HepG2 (cell line): Measurements from ENCODE around the gene ZNF800. TPM values are rescaled to one million over a fixed set of nuclear protein-coding genes. Genes with fewer than 3 reads are reported as not detected.

Experiments
- DMAP1 ChIP-seq: IDR thresholded peaks from 2 replicates; pipeline ENCODE4 v1.6.1; 2016
- ELF1 ChIP-seq: sonication (generic); formaldehyde crosslinking; IDR thresholded peaks from 2 replicates; pipeline ENCODE4 v1.4.0; 2020; ENCODE audit warnings: missing genetic modification reagents
- GMEB1 ChIP-seq: sonication (generic); formaldehyde crosslinking; IDR thresholded peaks from 2 replicates; pipeline ENCODE4 v1.5.1; 2020; ENCODE audit warnings: missing genetic modification reagents, mild to moderate bottlenecking, borderline replicate concordance
- IRX3 ChIP-seq: sonication (generic); formaldehyde crosslinking; IDR thresholded peaks from 2 replicates; pipeline ENCODE4 v1.8.1; 2023; ENCODE audit warnings: mild to moderate bottlenecking, low read depth, missing genetic modification reagents, borderline replicate concordance
- REST ChIP-seq, 2 experiments: IDR thresholded peaks; 2 replicates each; pipeline ENCODE4 v1.6.1; 2011 to 2012; ENCODE audit warnings: low read length in 2 of 2, borderline replicate concordance in 1 of 2, low read depth in 1 of 2, mild to moderate bottlenecking in 1 of 2, moderate library complexity in 1 of 2
- SMAD3 ChIP-seq: sonication (generic); formaldehyde crosslinking; IDR thresholded peaks from 2 replicates; pipeline ENCODE4 v1.4.0; 2020; ENCODE audit warnings: missing genetic modification reagents
- SMARCC2 ChIP-seq: fragments of 450-650 bp; IDR thresholded peaks from 2 replicates; pipeline ENCODE4 v1.6.1; 2017; ENCODE audit warnings: antibody characterized with exemption, mild to moderate bottlenecking
- ZBTB7B ChIP-seq: sonication (generic); formaldehyde crosslinking; IDR thresholded peaks from 2 replicates; pipeline ENCODE4 v1.4.0; 2020; ENCODE audit warnings: missing genetic modification reagents
- ZFY ChIP-seq: sonication (generic); formaldehyde crosslinking; IDR thresholded peaks from 2 replicates; pipeline ENCODE4 v1.4.0; 2020; ENCODE audit warnings: missing genetic modification reagents
- ZHX2 ChIP-seq, 2 experiments: sonication (generic) in 1 of 2; formaldehyde crosslinking in 1 of 2; IDR thresholded peaks; 2 replicates each; pipeline versions ENCODE4 v1.6.1 to v1.9.0; 2014 to 2022; ENCODE audit warnings: antibody characterized with exemption in 1 of 2, borderline replicate concordance in 1 of 2, inconsistent platforms in 1 of 2, low read depth in 1 of 2, missing genetic modification reagents in 1 of 2
- ZNF552 ChIP-seq: sonication (generic); formaldehyde crosslinking; IDR thresholded peaks from 2 replicates; pipeline ENCODE4 v1.9.0; 2022; ENCODE audit warnings: missing genetic modification reagents, mild to moderate bottlenecking, borderline replicate concordance
- polyA plus RNA-seq, 8 experiments: library from polyadenylated mRNA; depleted of rRNA in 3 of 8; stranded (reverse) in 7 of 8; unstranded in 1 of 8; fragments of >200 nt; fragmentation: Illumina TruSeq in 4 of 8; extraction: Trizol in 4 of 8; gene quantifications; 2 replicates each; pipeline versions ENCODE4 v1.2.1 to v1.2.3, GENCODE V29; 2011 to 2016; ENCODE audit warnings: low read depth in 4 of 8, missing spikeins in 1 of 8, mixed read lengths in 1 of 8; ENCODE audit not compliant: insufficient read depth in 1 of 8
- total RNA-seq, 5 experiments: library from RNA; depleted of rRNA; stranded (reverse); fragments of >200 nt; fragmentation: Illumina TruSeq; extraction: Trizol; gene quantifications; 2 replicates each; pipeline ENCODE4 v1.2.3, GENCODE V29; 2016; ENCODE audit warnings: low read depth in 1 of 5

The ZNF800 gene
- total and polyA plus RNA-seq, 2 of the 13 experiments (the other 11 are each of a cell fraction or from before 2014, with no cell fraction given): 7.1 to 12.7 TPM

- TF ChIP-seq ZHX2 (IDR thresholded peaks at IDR 0.05; ENCODE audit: low read depth) (no peak), ZHX2 (CRISPR knock-in tag; IDR thresholded peaks at IDR 0.05; ENCODE audit: borderline replicate concordance) (0 out of 2 replicates have a peak, but pooled peaks have one; percentile 23), SMAD3 (no peak), REST (IDR thresholded peaks at IDR 0.05; ENCODE audit: borderline replicate concordance in 1 of 2, low read depth in 1 of 2, low read length in 2 of 2) (peak in 1 of 2 experiments; percentile 11; a peak in 1 of 4 replicates), SMARCC2 (no peak), ZBTB7B (no peak), IRX3 (CRISPR knock-in tag) (no peak), ZNF552 (CRISPR knock-in tag) (no peak), ZFY (CRISPR knock-in tag) (peak; percentile 87), GMEB1 (no peak), DMAP1 (CRISPR knock-in tag) (no peak; the same call in 1 of the 2 replicates), ELF1 (CRISPR knock-in tag) (peak; percentile 60)
- TF ChIP-seq, all 625 proteins: peak for 32
Observed at GRCh38 chr7:127391591-127392181, 822 bp downstream of the ZNF800 start (continued).
